ENCODE measurements around the gene SREBF2. TPM values are rescaled to one million over a fixed set of nuclear protein-coding genes. Genes with fewer than 3 reads are reported as not detected.

The SREBF2 gene
- total RNA-seq, 4 donors from 2014 or later = 10.2 to 61.0 (median 29.0) TPM

DNA sequence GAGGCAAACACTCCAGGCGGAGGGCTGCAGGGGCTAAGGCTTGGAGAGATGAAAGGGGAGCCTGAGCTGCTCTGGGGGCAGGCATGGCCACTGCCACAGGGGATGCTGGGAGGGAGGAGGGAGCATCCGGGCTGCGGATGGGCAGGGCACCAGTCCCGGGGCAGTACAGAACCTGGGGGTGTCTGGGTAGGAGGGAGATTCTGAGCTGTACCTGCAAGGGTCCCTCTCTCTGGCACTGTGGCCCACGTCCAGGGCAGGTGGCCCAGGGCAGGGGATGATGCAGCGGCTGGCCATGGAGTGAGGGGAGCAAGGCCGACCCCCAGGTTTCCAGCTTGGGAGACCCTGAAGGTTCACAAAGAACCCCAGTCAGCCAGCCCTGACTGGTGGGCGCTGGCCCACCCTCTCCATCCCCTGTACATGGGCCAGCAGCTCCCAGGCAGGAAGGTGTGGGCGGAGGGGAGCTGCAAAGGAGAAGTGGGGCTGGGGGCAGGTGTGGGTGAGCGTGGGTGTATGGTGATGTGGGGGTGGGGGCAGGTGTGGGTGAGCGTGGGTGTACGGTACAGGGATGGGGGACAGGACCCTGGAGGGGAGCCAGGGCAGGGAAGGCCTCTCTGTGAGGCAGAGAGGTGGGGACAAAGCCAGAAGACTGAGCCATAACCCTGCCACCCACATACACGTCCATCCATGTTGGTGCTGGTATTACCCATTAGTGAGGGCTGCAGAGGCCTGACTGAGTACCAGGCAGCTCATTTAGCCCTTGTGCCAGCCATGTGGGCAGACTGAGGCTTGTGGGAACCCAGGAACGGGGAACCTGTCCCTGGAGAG lies 95.9 kb downstream of the SREBF2 start:
- DNase-seq = no peak
- Histone ChIP-seq H3K27ac (no peak overlapping the region), H3K4me1 (no peaks in the 10 kb centered on the region), H3K36me3 (no peaks in the 10 kb centered on the region), H3K4me3 (no peak overlapping the region), H3K9me3 (no peaks in the 10 kb centered on the region), H3K27me3 (peaks cover 3 to 4% of the 10 kb centered on the region in 2 donors)
- TF ChIP-seq, protein P1, sequence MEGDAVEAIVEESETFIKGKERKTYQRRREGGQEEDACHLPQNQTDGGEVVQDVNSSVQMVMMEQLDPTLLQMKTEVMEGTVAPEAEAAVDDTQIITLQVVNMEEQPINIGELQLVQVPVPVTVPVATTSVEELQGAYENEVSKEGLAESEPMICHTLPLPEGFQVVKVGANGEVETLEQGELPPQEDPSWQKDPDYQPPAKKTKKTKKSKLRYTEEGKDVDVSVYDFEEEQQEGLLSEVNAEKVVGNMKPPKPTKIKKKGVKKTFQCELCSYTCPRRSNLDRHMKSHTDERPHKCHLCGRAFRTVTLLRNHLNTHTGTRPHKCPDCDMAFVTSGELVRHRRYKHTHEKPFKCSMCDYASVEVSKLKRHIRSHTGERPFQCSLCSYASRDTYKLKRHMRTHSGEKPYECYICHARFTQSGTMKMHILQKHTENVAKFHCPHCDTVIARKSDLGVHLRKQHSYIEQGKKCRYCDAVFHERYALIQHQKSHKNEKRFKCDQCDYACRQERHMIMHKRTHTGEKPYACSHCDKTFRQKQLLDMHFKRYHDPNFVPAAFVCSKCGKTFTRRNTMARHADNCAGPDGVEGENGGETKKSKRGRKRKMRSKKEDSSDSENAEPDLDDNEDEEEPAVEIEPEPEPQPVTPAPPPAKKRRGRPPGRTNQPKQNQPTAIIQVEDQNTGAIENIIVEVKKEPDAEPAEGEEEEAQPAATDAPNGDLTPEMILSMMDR (IDR thresholded peaks at IDR 0.05) = no peak
- no peak for TF ChIP-seq POLR2A (IDR thresholded peaks at IDR 0.05)
- intact Hi-C loops (cut with DNase I; ENCODE audit: low total_unique reads) = no loop called here

DNA sequence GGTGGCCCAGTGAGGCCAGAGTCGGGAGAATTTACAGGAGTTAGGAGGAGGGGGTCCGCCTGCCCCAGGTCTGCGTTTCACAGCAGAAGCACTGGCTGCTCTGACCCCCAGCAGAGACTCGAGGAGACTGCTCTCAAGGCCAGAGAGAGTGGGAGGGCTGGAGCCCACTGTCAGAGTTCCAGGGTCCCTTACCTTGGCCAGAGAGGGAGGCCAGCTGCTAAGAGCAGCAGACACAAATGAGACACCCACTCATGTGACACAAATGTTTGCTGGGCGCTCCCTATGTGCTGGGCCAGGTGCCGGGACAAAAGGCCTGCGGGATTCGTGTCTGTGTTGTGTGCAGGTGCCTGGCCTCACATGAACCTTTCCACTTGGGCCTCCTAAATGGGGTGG lies 96.5 kb downstream of the SREBF2 start:
- H3K4me1 ChIP-seq = no peaks in the 10 kb centered on the region
- no peak for DNase-seq
- peaks cover 3 to 4% of the 10 kb centered on the region in 2 donors for H3K27me3 ChIP-seq
- H3K4me3 ChIP-seq = no peak overlapping the region
- no peaks in the 10 kb centered on the region for H3K9me3 ChIP-seq
- no peak overlapping the region for H3K27ac ChIP-seq
- intact Hi-C loops (cut with DNase I; ENCODE audit: low total_unique reads) = no loop called here
- TF ChIP-seq POLR2A (IDR thresholded peaks at IDR 0.05) = no peak
- TF ChIP-seq, protein P1 (IDR thresholded peaks at IDR 0.05) = no peak
- no peaks in the 10 kb centered on the region for H3K36me3 ChIP-seq

DNA sequence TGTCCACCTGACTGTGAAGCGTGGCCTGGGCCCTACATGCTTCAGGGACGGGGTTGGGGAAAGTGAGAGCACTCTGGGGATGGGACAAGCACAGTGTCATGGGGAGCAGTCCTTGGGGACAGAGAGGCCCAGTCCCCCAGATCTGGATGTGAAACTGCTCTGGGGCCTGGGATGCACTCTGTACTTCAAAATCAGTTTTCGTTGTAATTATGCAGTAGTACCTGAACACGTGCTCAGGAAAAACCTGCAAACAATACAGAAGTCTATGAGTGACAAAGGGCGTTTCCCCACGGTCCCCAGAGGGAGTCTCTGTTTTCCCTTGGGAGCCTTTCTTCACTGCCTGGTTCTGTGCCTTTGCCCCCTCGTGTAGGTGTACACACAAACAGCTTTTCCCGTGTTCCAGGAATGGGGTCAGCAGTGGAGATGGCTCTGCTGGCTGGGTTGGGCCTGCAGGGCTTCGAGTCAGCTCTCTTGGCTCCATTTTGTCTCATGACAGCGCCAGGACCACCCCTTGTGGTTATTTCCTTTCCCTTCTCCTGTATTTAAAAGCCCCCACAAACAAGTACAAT lies 98.9 kb downstream of the SREBF2 start:
- TF ChIP-seq, protein P1 (IDR thresholded peaks at IDR 0.05) = no peak
- TF ChIP-seq POLR2A (IDR thresholded peaks at IDR 0.05) = no peak
- H3K27ac ChIP-seq = no peak overlapping the region
- H3K27me3 ChIP-seq = no peaks in the 10 kb centered on the region
- H3K36me3 ChIP-seq = no peaks in the 10 kb centered on the region
- H3K9me3 ChIP-seq = no peaks in the 10 kb centered on the region
- no peak overlapping the region for H3K4me3 ChIP-seq
- DNase-seq = no peak
- intact Hi-C loops (cut with DNase I; ENCODE audit: low total_unique reads) = no loop called here
- H3K4me1 ChIP-seq = no peaks in the 10 kb centered on the region

DNA sequence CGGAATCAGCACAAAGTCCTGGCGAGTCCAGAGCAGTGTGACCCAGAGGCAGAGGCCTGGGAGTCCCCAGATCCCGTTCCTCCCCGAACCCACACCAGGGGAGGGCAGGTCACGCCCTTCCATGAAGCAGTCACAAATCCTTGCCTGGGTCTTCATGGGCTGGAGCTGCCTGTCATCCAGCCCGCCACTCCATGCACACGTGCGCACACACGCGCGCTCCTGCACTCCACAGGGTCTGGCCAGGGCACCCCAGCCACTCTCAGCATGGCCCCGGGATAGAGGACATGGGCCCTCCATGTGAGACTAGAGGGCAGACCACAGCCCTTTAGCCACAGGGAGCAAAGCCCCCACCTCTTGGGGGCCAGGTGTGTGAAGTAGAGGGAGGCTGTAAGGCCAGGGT lies 99.4 kb downstream of the SREBF2 start:
- no peaks in the 10 kb centered on the region for H3K36me3 ChIP-seq

More for the DNA sequence above, 99.4 kb downstream of the SREBF2 start:
- Histone ChIP-seq H3K4me3 (no peak overlapping the region), H3K4me1 (no peaks in the 10 kb centered on the region), H3K27me3 (no peaks in the 10 kb centered on the region), H3K27ac (no peak overlapping the region), H3K9me3 (no peaks in the 10 kb centered on the region)
- intact Hi-C loops (cut with DNase I; ENCODE audit: low total_unique reads) = no loop called here
- no peak for DNase-seq
- TF ChIP-seq, protein P1 (IDR thresholded peaks at IDR 0.05) = no peak
- TF ChIP-seq POLR2A (IDR thresholded peaks at IDR 0.05) = no peak

All from uterus (tissue), 4 donors.